ENCODE data around the gene KCTD20.

DNA sequence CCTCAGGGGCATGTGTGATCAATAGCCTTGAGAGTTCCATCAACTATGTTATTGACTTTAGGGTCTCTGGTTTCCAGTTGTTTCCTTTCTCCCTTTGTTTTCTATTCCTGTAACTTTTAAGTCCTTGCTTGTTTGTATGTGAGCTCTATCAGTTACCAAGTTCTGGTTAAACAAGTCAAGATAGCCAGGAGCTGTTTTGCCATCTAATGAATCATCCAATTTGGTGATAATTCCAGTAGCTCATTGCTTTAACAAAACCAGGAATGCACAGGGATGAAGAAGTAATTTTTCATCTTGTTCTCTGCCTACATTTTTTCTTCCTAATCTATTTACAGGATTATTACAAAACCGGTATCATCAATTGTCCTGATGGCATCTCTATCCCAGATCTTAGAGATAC, 36.5 kb downstream of the KCTD20 start:
- TF ChIP-seq POLR2A (IDR thresholded peaks at IDR 0.05; ENCODE audit: extremely low read depth, insufficient read length) = no peak
- TF ChIP-seq, protein P1, sequence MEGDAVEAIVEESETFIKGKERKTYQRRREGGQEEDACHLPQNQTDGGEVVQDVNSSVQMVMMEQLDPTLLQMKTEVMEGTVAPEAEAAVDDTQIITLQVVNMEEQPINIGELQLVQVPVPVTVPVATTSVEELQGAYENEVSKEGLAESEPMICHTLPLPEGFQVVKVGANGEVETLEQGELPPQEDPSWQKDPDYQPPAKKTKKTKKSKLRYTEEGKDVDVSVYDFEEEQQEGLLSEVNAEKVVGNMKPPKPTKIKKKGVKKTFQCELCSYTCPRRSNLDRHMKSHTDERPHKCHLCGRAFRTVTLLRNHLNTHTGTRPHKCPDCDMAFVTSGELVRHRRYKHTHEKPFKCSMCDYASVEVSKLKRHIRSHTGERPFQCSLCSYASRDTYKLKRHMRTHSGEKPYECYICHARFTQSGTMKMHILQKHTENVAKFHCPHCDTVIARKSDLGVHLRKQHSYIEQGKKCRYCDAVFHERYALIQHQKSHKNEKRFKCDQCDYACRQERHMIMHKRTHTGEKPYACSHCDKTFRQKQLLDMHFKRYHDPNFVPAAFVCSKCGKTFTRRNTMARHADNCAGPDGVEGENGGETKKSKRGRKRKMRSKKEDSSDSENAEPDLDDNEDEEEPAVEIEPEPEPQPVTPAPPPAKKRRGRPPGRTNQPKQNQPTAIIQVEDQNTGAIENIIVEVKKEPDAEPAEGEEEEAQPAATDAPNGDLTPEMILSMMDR (IDR thresholded peaks at IDR 0.05; ENCODE audit: low read depth, low read length) = no peak
- TF ChIP-seq, protein P2, sequence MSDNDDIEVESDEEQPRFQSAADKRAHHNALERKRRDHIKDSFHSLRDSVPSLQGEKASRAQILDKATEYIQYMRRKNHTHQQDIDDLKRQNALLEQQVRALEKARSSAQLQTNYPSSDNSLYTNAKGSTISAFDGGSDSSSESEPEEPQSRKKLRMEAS (IDR thresholded peaks at IDR 0.05; ENCODE audit: low read depth, low read length) = no peak
